ENCODE measurements around the gene ABHD6.
"Not testable (repeated sequence)": the region's sequence is repeated elsewhere in the genome, so short reads cannot be mapped to it uniquely, and the experiment has no call there.

Gene ABHD6

GRCh38 chr3:58238830-58239229 is 1.2 kb downstream of the ABHD6 start:
- in situ Hi-C loops (cut with HindIII; ENCODE audit: low sequenced_read_pairs): no loop called here

GRCh38 chr3:58241306-58242044 is 3.9 kb downstream of the ABHD6 start:
- in situ Hi-C loops (cut with HindIII; ENCODE audit: low sequenced_read_pairs): no loop called here

GRCh38 chr3:58242340-58242739 is 4.7 kb downstream of the ABHD6 start:
- in situ Hi-C loops (cut with HindIII; ENCODE audit: low sequenced_read_pairs): no loop called here

GRCh38 chr3:58242860-58243259 is 5.3 kb downstream of the ABHD6 start:
- in situ Hi-C loops (cut with HindIII; ENCODE audit: low sequenced_read_pairs): not testable (repeated sequence)

- in situ Hi-C loops (cut with HindIII; ENCODE audit: low sequenced_read_pairs): no loop called here
Measured at GRCh38 chr3:58243976-58244585, 6.5 kb downstream of the ABHD6 start.

- in situ Hi-C loops (cut with HindIII; ENCODE audit: low sequenced_read_pairs): no loop called here
Measured at GRCh38 chr3:58246148-58247047, 8.8 kb downstream of the ABHD6 start.

- in situ Hi-C loops (cut with HindIII; ENCODE audit: low sequenced_read_pairs): no loop called here
Measured at GRCh38 chr3:58249358-58250092, 11.9 kb downstream of the ABHD6 start.

GRCh38 chr3:58250093-58250707 is 12.6 kb downstream of the ABHD6 start:
- in situ Hi-C loops (cut with HindIII; ENCODE audit: low sequenced_read_pairs): no loop called here

GRCh38 chr3:58251631-58252035 is 14.0 kb downstream of the ABHD6 start:
- in situ Hi-C loops (cut with HindIII; ENCODE audit: low sequenced_read_pairs): no loop called here

- in situ Hi-C loops (cut with HindIII; ENCODE audit: low sequenced_read_pairs): no loop called here
Measured at GRCh38 chr3:58254144-58254543, 16.6 kb downstream of the ABHD6 start.

GRCh38 chr3:58256061-58256460 is 18.5 kb downstream of the ABHD6 start:
- in situ Hi-C loops (cut with HindIII; ENCODE audit: low sequenced_read_pairs): no loop called here

- in situ Hi-C loops (cut with HindIII; ENCODE audit: low sequenced_read_pairs): no loop called here
Measured at GRCh38 chr3:58256511-58256910, 18.9 kb downstream of the ABHD6 start.

- in situ Hi-C loops (cut with HindIII; ENCODE audit: low sequenced_read_pairs): no loop called here
Measured at GRCh38 chr3:58258392-58259055, 20.9 kb downstream of the ABHD6 start.

- in situ Hi-C loops (cut with HindIII; ENCODE audit: low sequenced_read_pairs): no loop called here
Measured at GRCh38 chr3:58260261-58260731, 22.7 kb downstream of the ABHD6 start.

- in situ Hi-C loops (cut with HindIII; ENCODE audit: low sequenced_read_pairs): no loop called here
Measured at GRCh38 chr3:58260733-58261132, 23.1 kb downstream of the ABHD6 start.

GRCh38 chr3:58261954-58262666 is 24.5 kb downstream of the ABHD6 start:
- in situ Hi-C loops (cut with HindIII; ENCODE audit: low sequenced_read_pairs): no loop called here

- in situ Hi-C loops (cut with HindIII; ENCODE audit: low sequenced_read_pairs): no loop called here
Measured at GRCh38 chr3:58266577-58266976, 29.0 kb downstream of the ABHD6 start.

GRCh38 chr3:58267543-58267942 is 30.0 kb downstream of the ABHD6 start:
- in situ Hi-C loops (cut with HindIII; ENCODE audit: low sequenced_read_pairs): not testable (repeated sequence)

GRCh38 chr3:58269356-58269755 is 31.8 kb downstream of the ABHD6 start:
- in situ Hi-C loops (cut with HindIII; ENCODE audit: low sequenced_read_pairs): no loop called here

All from endothelial cell of hepatic sinusoid (primary cell).